Astrocyte (in vitro differentiated cells and primary cell): ENCODE measurements around the gene KLHDC7A. TPM values are rescaled to one million over a fixed set of nuclear protein-coding genes. Genes with fewer than 3 reads are reported as not detected.

Source experiments
- DNase-seq: peaks from one replicate; pipeline ENCODE4 v3.0.0-alpha.2; 2010; ENCODE audit warnings: low read depth
- FAIRE-seq: peaks from 2 replicates; lab custom pipeline; 2011; peaks lifted over from hg19 to GRCh38; lab: Jason Lieb, UNC
- H2AFZ ChIP-seq: 2 replicates; pipeline ENCODE4 v1.6.0; 2012; ENCODE audit warnings: low read depth, low read length, inconsistent platforms
- H3K27ac ChIP-seq: 2 replicates; pipeline ENCODE4 v1.5.1; 2011; ENCODE audit warnings: low read depth, low read length, inconsistent platforms
- H3K27me3 ChIP-seq: 2 replicates; pipeline ENCODE4 v1.6.0; 2011; ENCODE audit warnings: low read length, inconsistent platforms; ENCODE audit not compliant: insufficient read depth
- H3K36me3 ChIP-seq: 2 replicates; pipeline ENCODE4 v1.5.1; 2011; ENCODE audit warnings: low read length, inconsistent platforms; ENCODE audit not compliant: insufficient read depth
- H3K4me1 ChIP-seq: 2 replicates; pipeline ENCODE4 v1.5.1; 2011; ENCODE audit warnings: low read length, inconsistent platforms; ENCODE audit not compliant: insufficient read depth
- H3K4me2 ChIP-seq: 2 replicates; pipeline ENCODE4 v1.6.0; 2012; ENCODE audit warnings: low read length, inconsistent platforms
- H3K4me3 ChIP-seq: 2 replicates; pipeline ENCODE4 v1.5.1; 2011; ENCODE audit warnings: low read depth, mild to moderate bottlenecking, low read length, inconsistent platforms; ENCODE audit not compliant: insufficient read depth
- H3K79me2 ChIP-seq: 2 replicates; pipeline ENCODE4 v1.6.0; 2012; ENCODE audit warnings: mild to moderate bottlenecking, low read length, inconsistent platforms; ENCODE audit not compliant: insufficient read depth
- H3K9ac ChIP-seq: 2 replicates; pipeline ENCODE4 v1.6.0; 2012; ENCODE audit warnings: mild to moderate bottlenecking, low read length, inconsistent platforms
- H3K9me3 ChIP-seq: 2 replicates; pipeline ENCODE4 v1.5.1; 2012; ENCODE audit warnings: low read depth, mild to moderate bottlenecking, low read length, inconsistent platforms; ENCODE audit not compliant: insufficient read depth
- H4K20me1 ChIP-seq: 2 replicates; pipeline ENCODE4 v1.6.0; 2012; ENCODE audit warnings: low read length, inconsistent platforms; ENCODE audit not compliant: insufficient read depth
- H3K27ac Mint-ChIP-seq: one replicate; pipeline ENCODE4 v1.8.0; 2021; ENCODE audit warnings: mild to moderate bottlenecking, mixed read lengths; ENCODE audit not compliant: unreplicated experiment
- H3K27me3 Mint-ChIP-seq: one replicate; pipeline ENCODE4 v1.8.0; 2021; ENCODE audit warnings: low read depth, mixed read lengths; ENCODE audit not compliant: unreplicated experiment
- H3K36me3 Mint-ChIP-seq: one replicate; pipeline ENCODE4 v1.8.0; 2021; ENCODE audit warnings: low read depth, mixed read lengths; ENCODE audit not compliant: unreplicated experiment
- H3K4me1 Mint-ChIP-seq: one replicate; pipeline ENCODE4 v1.8.0; 2021; ENCODE audit warnings: low read depth, mixed read lengths; ENCODE audit not compliant: unreplicated experiment
- H3K4me3 Mint-ChIP-seq: one replicate; pipeline ENCODE4 v1.8.0; 2021; ENCODE audit warnings: mild to moderate bottlenecking, moderate library complexity, mixed read lengths; ENCODE audit not compliant: unreplicated experiment
- H3K9me3 Mint-ChIP-seq: one replicate; pipeline ENCODE4 v1.8.0; 2021; ENCODE audit warnings: mild to moderate bottlenecking, mixed read lengths; ENCODE audit not compliant: unreplicated experiment
- CTCF ChIP-seq: IDR thresholded peaks from 2 replicates; pipeline ENCODE4 v1.5.1; 2011; ENCODE audit warnings: low read depth, mild to moderate bottlenecking, inconsistent platforms, low read length, moderate library complexity; ENCODE audit not compliant: insufficient read depth
- EZH2 ChIP-seq: IDR thresholded peaks from 2 replicates; pipeline ENCODE4 v1.6.1; 2012; ENCODE audit warnings: mild to moderate bottlenecking, low read length, inconsistent platforms; ENCODE audit not compliant: insufficient read depth
- total RNA-seq: library from RNA; stranded (reverse); gene quantifications from 2 replicates; pipeline ENCODE4 v1.2.1, GENCODE V29; 2021

Gene KLHDC7A
- total RNA-seq, 1 donor from 2014 or later, result 0.14 TPM

GRCh38 chr1:18485227-18485626 is 4.5 kb downstream of the KLHDC7A start:
- no peaks in the 10 kb centered on the region for H3K9me3 ChIP-seq
- no peaks in the 10 kb centered on the region for H4K20me1 ChIP-seq
- H3K4me1 ChIP-seq, result no peaks in the 10 kb centered on the region
- Mint-ChIP-seq H3K27ac (no peak overlapping the region), H3K4me1 (peaks cover 3% of the 10 kb centered on the region), H3K27me3 (peaks cover 15% of the 10 kb centered on the region), H3K36me3 (no peaks in the 10 kb centered on the region), H3K4me3 (no peak overlapping the region), H3K9me3 (no peaks in the 10 kb centered on the region)
- DNase-seq, result no peak
- H3K36me3 ChIP-seq, result no peaks in the 10 kb centered on the region
- no peaks in the 10 kb centered on the region for H3K79me2 ChIP-seq
- FAIRE-seq, result no peak
- H2AFZ ChIP-seq, result no peak overlapping the region
- TF ChIP-seq EZH2 (no peak), CTCF (no peak)
- H3K4me2 ChIP-seq, result no peak overlapping the region
- no peaks in the 10 kb centered on the region for H3K27me3 ChIP-seq
- H3K4me3 ChIP-seq, result no peak overlapping the region
- no peak overlapping the region for H3K27ac ChIP-seq
- H3K9ac ChIP-seq, result no peak overlapping the region

GRCh38 chr1:18486195-18486594 is 5.5 kb downstream of the KLHDC7A start:
- Histone ChIP-seq H2AFZ (no peak overlapping the region), H3K4me1 (no peaks in the 10 kb centered on the region), H3K36me3 (no peaks in the 10 kb centered on the region), H3K27ac (no peak overlapping the region), H3K4me2 (no peak overlapping the region), H3K27me3 (no peaks in the 10 kb centered on the region), H4K20me1 (no peaks in the 10 kb centered on the region), H3K9ac (no peak overlapping the region), H3K79me2 (no peaks in the 10 kb centered on the region), H3K4me3 (no peak overlapping the region), H3K9me3 (no peaks in the 10 kb centered on the region)
- no peak for FAIRE-seq
- TF ChIP-seq CTCF, result no peak
- TF ChIP-seq EZH2, result no peak
- Mint-ChIP-seq H3K36me3 (no peaks in the 10 kb centered on the region), H3K4me1 (no peaks in the 10 kb centered on the region), H3K4me3 (no peak overlapping the region), H3K27ac (no peak overlapping the region), H3K9me3 (peaks cover 2% of the 10 kb centered on the region), H3K27me3 (peaks cover 19% of the 10 kb centered on the region)
- DNase-seq, result no peak

- TF ChIP-seq EZH2, result no peak
- no peak for TF ChIP-seq CTCF
- Mint-ChIP-seq H3K27me3 (peaks cover 31% of the 10 kb centered on the region), H3K4me1 (no peaks in the 10 kb centered on the region), H3K9me3 (peaks cover 2% of the 10 kb centered on the region), H3K4me3 (no peak overlapping the region), H3K36me3 (no peaks in the 10 kb centered on the region), H3K27ac (no peak overlapping the region)
- Histone ChIP-seq H3K27ac (no peak overlapping the region), H3K4me3 (no peak overlapping the region), H4K20me1 (no peaks in the 10 kb centered on the region), H3K9me3 (no peaks in the 10 kb centered on the region), H2AFZ (no peak overlapping the region), H3K4me2 (no peak overlapping the region), H3K36me3 (no peaks in the 10 kb centered on the region), H3K79me2 (no peaks in the 10 kb centered on the region), H3K9ac (no peak overlapping the region), H3K27me3 (no peaks in the 10 kb centered on the region), H3K4me1 (no peaks in the 10 kb centered on the region)
- DNase-seq (no peak), FAIRE-seq (no peak)
These were observed 8.8 kb downstream of the KLHDC7A start for GRCh38 chr1:18489417-18490143.
